Activated naive CD8-positive, alpha-beta T cell treated with anti-CD3 and anti-CD28 coated beads, Interleukin-2, amount 50 U/mL, for 16 hours (primary cell): Measurements from ENCODE around the gene LRIT2.

Source experiments
- DNase-seq: peaks from one replicate; pipeline ENCODE4 v3.0.0-alpha.2; 2020; ENCODE audit warnings: low read depth, low spot score

Gene LRIT2

DNA sequence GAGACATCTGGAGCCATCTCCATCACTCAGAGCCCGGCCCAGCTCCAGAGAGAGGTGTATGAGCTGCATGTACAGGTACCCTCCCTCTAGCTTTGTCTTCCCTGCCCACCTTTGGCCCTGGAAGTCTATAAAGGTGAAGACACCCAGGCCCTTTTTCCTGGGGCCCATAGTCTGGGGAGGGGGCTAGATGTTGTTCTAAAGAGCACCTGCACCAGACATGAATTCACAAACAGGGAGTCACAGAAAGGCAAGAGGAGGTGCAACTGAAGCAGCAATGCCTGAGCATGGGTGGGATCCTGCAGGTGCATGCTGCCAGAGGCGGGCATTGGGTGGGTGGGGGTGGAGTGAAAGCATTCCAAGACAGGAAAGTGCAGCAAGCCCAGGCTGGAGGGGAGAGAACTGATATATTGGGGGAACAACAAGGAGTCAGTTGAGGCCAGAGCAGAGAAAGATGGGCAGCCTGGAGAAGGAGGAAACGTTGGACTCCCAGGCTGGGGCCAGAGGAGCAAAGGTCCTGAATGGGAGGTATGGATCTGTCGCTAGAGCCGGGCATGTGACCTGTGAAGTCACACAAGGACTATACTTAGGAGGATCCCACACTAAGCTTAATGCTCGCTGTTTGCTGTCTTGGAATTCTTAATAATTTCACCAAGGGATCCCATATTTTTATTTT lies 19.4 kb downstream of the LRIT2 start:
- DNase-seq, result no peak

DNA sequence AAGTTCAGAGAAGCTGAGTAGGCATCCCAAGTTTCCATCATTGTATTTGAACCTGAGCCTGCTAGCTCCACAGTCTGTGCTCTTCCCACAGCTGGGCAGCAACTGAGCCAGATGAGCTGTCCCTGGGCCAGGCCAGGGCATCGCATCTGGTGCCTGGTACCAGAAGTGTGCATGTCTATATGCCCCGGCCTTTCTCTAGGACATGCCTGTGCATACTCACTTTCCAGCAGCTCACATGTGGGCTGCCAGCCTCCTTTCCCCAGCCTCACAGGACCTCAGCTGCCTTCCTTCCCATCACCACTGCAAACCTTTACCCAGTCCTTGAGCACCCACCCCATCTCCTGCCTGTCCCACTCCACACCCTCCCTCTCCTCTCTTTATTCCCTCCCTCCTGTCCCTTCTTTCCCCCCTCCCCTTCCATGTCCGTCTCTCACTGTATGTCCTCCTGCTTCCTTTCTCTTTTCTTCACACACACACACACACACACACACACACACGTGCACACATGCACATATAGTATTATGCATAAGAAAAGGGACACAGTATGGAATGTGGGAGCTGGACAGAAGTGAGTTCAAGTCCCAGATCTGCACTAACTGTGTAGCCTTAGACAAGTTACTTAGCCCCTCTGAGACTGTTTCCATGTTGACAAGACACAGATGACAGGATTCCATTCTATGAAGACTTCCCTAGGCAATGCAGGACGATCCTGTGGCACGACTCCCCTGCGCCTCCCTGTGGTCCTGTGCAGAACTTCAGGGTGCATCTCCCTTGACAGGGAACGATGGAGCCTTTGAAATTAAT lies 20.1 kb downstream of the LRIT2 start:
- DNase-seq, result peak; percentile 16

DNA sequence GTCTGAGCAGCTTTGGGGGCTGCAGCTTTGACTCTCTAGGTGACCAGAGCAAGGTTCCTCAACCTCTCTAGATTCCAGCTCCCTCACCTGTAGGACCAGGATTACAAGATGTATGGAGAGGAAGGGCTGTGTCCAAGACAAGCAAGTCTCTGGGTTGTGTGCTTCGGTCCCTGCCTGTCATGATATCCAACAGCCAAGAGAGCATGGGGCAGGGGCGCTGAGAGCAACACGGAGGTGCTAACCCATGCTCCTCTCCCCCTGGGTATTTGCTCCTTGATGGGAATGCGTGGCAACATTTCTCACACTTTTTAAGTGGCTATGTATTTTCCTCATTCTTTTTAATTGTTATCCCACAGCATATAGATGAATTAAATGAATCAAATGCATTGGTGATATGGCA lies 20.7 kb downstream of the LRIT2 start:
- no peak for DNase-seq

DNA sequence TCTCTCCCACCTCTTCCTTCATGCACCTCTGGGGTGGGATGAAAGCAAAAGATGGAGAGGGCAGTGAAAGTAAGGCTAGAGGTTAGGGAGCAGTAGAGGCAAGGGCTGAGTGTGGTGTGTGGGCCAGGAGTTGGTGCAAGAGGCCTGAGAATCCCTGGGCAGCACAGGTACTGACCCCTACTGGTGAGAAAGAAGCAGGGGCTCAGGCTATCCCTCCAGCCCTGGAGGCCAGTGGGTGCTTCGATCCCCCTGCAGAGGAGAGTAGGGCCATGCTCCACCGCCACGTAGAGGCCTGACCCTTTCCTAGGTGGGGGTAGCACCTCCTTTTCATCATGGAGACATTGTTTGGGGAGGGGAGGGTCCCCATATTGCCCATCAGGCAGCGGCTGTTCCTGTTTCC lies 21.2 kb downstream of the LRIT2 start:
- no peak for DNase-seq

DNA sequence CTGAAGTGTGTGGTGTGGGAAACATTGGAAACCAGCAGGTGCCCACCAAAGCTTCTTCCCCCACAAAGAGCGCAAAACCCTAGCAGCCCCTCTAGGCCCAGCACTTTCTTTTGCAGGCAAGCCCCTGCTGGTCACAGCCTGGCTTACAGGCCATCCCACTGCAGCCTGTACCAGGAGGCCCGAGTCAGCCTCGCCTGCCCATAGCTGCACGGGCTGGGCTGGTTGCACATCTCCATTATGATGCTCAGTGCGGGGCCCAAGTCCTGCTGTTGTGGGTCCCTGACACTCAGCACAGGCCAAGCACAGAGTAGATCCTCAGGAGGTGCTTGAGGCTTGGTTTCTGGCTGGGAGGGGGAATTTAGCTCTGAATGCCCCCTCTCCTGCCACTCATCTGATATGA lies 23.0 kb downstream of the LRIT2 start:
- DNase-seq, result no peak

DNA sequence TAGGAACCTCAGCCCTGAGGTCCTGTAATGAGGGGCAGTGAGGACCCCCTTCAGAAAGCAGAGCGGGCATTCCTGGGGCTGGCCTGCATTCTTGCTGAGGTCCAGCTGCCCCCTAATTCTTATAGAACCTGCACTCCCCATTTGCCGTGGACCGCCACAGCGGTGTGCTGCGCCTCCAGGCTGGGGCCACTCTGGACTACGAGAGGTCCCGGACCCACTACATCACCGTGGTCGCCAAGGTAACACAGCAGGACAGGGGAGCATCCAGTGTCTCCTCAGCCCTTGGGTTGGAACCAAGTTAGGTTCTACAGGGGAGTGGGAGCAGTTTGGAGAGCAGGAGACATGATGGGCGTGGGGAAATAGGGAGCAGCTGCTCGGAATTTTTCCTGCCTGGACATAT lies 23.7 kb downstream of the LRIT2 start:
- DNase-seq, result no peak

DNA sequence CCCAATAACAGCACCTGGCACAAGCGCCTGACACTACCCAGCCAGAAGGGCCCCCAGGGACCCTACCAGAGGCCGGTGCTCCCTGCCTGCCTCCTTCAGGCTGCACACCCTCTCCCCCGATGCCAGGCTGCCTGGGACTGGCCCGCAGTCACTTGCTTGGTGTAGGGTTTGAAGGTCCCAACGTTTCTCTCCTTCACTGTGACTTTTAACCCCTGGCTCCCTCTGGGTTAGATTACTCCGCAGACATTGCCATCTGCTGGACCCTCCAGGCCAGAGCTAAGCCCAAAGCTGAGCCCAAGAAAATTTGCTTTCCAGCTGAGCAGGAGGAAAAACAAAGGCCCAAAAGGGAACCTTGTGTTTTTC lies 24.1 kb downstream of the LRIT2 start:
- no peak for DNase-seq

DNA sequence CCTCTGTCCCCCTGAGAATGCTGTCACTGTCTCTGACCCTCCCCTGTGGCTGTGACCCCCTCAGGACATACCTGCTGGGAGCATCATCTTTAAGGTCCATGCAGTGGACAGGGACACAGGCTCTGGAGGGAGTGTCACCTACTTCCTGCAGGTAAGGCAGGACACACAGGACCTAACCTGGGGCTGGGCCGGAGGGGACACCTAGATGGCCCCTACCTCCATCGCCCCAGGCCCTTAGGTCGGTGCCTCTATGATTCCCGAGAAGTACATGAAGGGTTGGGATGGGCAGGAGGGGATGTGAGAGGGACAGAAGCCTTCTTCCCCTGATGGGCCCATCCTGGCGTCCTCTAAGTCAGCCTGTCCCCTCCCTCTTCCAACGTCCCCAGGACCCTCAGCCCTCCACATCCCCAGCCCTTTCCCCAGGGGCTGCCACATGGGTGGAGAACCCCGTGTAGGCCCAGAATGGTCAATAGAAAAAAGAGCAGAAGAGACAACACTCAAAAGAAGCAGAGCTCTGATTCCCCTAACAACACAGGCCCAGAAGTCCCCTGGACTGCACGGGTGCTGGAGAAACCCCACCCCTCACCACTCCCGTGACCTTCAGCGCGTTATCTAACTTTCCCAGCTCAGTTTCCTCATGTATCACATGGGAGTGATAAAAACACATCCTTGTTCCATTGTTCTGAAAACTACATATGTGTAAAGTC lies 24.7 kb downstream of the LRIT2 start:
- no peak for DNase-seq

DNA sequence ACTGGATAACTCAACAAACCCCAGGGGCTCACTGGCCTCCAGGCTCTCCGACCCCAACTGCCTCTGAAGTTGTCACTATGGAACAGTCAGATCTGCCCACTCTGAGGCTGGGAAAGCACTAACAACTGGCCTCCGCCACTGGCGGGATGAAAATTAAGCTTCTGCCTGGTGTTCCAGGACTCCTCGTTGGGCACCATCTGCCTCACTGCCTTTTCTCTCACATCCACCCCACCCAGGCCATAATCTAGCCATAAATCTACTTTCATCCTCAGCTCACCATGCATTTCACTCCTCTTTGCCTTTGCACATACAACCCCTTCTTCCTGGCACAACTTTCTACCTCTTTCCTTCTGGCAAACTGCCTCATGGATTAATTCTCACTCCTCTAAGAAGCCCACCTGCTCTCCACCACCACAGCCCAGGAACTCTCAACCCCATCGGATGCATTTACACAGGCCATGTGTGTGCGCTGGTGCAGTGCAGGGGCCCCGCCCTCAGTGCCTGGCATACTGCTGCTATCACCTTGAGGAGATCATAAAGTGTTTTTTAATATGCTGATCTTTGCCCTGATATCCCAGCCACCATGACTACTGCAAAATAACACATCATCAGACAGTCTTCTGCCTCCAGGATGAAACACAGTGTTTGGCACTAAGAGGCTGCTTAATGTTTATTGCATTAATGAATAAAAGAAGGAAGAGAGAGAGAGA lies 27.0 kb downstream of the LRIT2 start:
- DNase-seq, result no peak

DNA sequence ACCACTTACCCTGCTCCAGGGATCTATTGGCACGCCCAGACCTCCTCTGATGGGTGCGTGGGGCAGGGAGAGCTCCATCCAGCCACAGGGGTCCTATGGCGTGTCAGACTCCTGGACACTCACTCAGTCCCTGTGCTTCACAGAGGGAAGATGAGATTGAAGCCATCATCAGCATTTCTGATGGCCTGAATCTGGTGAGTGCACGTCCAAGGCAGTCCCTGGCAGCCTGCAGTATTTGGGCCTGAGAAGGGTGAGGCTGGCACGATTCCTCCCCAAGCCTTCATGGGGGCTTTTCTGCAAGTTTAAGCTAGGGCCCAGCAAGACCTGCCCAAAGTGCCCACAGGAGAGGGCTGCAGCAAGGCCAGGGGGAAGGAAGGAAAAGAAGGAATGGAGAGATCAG lies 27.7 kb downstream of the LRIT2 start:
- DNase-seq, result no peak

DNA sequence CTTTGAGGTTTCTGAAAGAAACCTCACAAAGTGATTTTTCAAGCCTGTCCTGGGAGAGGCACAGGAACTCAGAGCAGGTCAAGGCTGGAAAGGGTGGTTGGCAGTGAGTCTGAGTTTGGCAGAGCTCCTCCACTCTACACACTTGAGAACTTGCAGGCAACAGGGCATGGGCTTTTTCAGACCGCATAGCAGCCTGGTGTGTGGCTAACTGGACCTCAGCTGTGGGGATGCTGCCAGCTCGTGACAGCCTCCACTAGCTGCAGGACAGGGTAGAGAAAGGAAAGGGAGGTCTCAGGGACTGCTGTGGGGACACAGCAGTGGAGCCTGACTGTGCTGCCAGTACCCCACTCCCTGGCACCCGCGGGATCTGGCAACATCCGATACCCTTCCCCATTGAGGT lies 28.4 kb downstream of the LRIT2 start:
- DNase-seq, result no peak

DNA sequence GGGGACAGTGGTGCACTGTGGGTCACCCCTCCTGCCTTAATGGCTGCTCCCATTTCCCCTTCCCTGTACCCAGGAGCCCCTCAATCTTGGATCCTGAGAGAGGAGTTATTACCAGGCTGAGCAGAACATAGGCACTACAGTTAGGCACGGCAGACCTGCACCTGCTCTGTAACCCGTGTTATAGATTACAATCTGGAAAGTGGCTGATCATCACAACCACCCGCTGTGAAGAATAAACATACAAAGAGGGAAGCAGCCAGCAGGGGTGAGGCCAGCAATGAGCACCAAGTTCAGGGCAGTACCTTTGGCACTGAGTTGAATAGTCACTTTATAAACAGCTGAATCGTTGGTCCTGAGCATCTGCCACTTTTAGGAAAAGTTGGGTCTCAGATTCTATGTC lies 29.3 kb downstream of the LRIT2 start:
- no peak for DNase-seq

DNA sequence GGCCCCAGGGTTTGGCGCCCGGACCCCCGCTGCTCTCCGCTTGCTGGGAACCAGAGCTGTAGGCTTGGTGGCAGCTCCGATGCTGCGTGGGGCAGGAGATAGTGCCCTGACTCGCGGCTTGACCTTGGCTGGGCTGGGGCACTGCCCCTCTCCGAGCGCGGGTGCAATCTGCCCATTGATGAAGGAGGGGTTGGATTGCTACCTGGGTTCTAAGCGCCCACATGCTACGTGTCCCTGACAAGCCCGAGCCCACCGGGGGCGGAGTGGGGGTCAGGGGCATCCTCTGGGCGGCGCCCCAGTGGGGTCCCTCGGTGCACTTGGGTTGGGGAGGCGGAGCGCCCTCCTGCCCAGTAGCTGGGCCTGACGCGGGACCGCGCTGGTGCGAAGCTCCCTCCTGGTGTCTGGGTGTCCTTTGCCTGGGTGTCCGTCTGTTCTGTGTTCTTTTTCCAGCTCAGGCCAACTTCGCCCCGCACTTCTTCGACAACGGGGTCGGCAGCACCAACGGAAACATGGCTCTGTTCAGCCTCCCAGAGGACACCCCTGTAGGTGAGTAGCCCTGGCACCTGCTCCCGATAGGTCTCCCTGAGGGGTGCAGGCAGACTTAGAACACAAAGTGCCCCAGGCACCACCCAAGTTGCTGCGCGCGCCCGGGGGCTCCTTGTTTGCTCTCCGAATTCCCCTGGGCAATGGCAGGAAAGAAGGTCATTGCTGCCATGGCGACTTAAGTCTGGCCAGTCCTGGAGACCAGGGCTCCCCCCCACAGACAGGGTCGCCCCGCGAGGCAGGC lies 30.1 kb downstream of the LRIT2 start:
- DNase-seq, result no peak

DNA sequence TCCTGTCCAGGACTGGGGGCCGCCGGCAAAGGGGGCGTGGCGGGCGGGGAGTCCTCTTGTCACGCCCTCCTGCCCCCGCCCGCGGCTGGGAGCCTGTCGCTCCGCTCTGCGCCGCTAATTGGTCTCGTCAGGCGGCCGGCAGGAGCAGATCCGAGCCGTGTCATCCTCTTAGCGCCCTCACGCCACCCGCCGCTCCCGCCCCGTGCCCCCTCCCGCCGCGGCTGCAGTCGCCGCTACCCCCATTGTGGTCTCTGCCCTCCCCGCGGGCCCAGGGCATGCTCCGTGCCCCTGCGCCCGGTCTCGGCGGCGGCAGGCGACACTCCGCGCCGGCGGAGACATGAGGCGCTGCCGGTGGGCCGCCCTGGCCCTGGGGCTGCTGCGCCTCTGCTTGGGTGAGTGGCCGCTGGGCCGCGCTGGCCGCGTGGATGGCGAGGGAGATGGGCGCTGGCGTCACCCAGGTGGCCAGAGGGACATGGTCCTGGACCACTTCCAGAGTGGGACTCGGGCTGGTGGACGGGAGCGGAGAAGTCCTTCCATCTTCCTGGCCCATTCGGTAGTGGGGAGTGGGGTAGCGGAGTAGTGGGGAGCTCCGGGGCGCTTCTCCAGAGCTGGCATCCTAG lies 30.8 kb downstream of the LRIT2 start, which contains the start of gene CDHR1:
TSS of gene CDHR1 (plus strand) at position 114 of the 620 bp plus-strand sequence. CDS start at position 338, 224 bp downstream.
- no peak for DNase-seq

DNA sequence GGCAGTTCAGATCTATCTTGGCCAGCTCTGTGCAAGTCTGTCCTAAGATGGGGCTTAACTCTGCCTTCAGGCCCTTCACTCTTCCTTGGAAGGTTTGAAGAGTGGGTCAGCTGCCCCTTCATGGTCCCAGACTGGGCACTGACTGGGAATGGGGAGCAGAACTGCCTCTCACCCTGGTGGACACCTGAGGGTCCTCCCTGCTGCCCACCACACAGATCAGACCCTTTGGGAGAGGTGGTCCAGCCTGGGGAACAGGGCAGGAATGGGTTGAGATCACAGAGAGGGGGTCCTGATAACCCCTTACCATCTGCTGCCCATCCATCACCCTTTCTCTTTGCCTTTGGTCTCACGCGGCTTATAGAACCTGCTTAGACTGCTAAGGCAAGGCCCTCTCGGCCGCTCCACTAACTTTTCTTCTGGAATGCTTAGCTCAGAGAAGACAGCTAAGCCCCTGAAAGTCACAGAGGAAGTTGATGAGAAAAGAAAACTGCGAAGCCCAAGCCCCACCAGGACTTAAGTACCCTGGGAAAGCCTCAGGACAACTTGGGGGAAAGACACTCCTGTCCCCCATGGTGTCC lies 31.4 kb downstream of the LRIT2 start:
- no peak for DNase-seq

DNA sequence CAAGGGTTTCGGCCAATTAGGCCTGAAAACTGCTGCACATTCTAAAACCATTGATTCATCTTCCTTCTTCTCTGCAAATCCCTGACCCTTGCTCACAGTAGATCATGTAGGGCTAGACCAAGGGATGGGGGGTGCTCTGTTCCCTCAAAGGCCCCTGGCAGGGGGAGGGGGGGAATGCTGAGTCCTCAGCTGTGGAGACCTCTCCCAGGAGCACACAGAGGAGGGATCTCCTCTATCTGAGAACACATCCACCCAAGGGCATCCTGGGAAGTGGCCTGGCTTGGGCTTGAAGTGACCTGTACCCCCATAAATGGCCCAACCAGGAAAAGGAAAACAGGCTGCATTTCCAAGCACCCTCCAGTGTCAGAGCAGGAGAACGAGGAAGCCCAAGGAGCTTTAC lies 32.0 kb downstream of the LRIT2 start:
- no peak for DNase-seq

DNA sequence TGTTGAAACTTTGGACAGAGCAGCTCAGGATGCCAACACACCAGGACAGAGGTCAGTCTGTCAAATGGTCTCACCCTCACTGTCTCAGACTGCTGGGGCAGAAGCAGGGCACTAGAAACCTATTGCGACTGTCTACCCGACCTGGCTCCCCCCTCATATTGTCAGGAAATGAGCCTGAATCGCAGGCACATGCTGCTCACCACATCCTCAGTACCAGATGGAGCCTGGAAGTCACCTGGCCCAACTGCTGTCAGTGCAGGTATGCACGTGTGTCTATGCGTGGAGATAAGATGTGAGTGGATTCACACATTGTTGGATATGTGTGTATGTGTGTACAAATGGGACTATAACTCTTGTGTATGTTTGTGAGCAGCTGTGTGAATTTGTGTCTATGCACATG lies 34.2 kb downstream of the LRIT2 start:
- no peak for DNase-seq

DNA sequence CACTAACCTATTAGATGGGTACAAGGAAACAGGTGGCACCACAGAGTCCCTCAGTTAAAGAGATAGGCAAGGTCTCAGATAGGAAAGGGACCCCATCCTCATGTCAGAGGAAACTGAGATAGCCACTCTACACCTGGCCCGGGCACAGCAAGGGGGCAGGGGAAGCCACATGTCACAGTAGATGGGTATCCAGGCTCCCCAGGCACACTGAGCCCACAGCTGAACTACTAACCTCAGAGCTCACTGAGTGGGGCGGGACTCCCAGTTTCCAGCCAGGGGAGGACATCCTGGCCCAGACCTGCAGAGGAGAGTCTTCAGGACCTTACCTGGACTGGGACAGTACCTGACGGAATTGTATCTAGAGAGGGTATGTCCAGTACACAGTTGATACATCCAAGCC lies 34.7 kb downstream of the LRIT2 start:
- no peak for DNase-seq

DNA sequence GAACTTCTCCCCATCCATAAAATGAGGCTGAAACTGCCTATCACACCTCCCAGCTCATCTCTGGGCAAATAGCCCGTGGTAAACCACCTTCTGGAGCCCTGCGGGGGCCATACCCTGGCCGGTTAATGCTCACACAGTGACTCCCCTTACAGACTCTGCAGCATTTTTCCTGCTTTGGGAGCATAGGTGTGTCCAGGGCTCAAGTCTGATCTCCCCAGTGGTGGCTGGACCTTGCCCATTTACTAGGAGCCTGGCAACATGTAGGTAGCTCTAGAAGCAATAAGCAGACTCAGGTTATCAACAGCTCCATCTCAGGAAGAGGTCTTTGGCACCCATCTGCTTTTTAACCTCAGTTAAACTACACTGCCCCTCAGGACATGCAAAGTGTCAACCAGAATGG lies 36.5 kb downstream of the LRIT2 start:
- no peak for DNase-seq

DNA sequence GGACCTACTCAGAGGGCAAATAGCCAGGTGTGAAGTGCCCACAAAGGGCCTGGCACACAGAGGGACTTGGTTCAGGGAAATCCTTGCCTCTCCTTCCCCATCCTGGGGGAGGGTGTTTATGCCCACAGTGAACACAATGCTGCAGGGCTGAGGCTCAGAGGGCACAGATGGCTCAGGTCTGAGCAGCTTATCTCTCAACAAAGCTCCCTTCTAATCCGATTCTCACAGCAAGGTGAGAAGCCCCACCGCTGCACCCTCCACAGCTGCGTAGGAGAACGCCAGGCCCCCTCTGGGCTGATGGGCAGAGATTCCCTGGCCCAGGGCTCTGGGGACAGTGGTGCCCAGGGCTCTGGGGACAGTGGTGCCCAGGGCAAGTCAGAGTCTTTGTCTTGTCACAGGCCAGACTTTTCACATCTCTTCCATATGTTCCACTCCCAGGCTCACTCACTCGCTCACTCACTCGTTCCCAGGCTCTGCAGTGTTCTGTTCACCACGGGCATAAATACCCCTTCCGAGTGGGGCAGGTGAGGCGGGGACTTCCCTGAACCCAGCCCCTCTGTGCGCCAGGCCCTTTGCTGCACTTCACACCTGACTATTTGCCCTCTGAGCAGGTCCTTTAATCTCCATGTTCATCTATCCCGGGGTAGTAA lies 39.7 kb downstream of the LRIT2 start:
- no peak for DNase-seq
